ENCODE measurements around the gene SEPTIN5.
"Not testable (repeated sequence)": the region's sequence is repeated elsewhere in the genome, so short reads cannot be mapped to it uniquely, and the experiment has no call there.

SEPTIN5 gene

GRCh38 chr22:19680911-19681862 lies 33.1 kb upstream of the SEPTIN5 start:
- no peak for DNase-seq (ENCODE audit: low read depth in 2 of 2)

DNA sequence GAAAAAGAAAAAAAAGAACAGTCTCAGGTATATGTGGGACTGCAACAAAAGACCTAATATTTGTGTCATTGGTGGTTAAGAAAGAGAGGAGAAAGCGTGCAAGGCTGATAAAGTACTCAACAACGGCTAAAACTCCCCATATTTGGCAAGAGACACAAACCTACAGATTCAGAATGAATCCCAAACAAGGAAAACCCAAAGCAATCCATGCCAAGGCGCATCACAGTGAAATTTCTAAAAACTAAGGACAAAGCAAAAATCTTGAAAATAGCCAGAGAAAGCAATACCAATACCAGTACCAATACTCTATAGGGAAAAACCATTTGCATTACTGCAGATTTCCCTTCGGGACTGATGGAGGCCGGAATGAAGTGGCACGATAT lies 32.4 kb upstream of the SEPTIN5 start:
- DNase-seq (ENCODE audit: low read depth in 2 of 2), result no peak

DNA sequence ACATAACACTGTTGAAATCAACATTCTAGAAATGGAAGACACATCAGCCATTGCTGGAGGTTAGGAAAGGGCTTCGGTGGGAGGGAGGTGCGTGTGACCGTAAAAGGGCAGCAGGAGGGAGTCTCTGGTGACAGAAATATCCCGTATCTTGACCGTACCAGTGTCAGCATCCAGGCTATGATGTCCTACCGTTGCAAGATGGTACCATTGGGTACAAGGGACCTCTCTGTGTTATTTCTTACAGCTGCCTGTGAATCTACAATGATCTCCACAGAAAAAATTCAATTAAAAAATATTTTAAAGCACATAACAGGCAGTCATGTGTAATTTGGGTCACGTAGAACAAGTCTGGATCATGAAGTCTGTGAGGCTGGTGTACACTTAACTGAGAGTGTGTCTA lies 27.4 kb upstream of the SEPTIN5 start:
- no peak for DNase-seq (ENCODE audit: low read depth in 2 of 2)

GRCh38 chr22:19687561-19688300 lies 26.6 kb upstream of the SEPTIN5 start:
- DNase-seq (ENCODE audit: low read depth in 2 of 2), result no peak

GRCh38 chr22:19688301-19689290 lies 25.7 kb upstream of the SEPTIN5 start:
- DNase-seq (ENCODE audit: low read depth in 2 of 2), result no peak

- no peak for DNase-seq (ENCODE audit: low read depth in 2 of 2)
Observed at GRCh38 chr22:19689408-19689807, 24.9 kb upstream of the SEPTIN5 start.

- no peak for DNase-seq (ENCODE audit: low read depth in 2 of 2)
Observed at GRCh38 chr22:19691007-19691720, 23.1 kb upstream of the SEPTIN5 start.

DNA sequence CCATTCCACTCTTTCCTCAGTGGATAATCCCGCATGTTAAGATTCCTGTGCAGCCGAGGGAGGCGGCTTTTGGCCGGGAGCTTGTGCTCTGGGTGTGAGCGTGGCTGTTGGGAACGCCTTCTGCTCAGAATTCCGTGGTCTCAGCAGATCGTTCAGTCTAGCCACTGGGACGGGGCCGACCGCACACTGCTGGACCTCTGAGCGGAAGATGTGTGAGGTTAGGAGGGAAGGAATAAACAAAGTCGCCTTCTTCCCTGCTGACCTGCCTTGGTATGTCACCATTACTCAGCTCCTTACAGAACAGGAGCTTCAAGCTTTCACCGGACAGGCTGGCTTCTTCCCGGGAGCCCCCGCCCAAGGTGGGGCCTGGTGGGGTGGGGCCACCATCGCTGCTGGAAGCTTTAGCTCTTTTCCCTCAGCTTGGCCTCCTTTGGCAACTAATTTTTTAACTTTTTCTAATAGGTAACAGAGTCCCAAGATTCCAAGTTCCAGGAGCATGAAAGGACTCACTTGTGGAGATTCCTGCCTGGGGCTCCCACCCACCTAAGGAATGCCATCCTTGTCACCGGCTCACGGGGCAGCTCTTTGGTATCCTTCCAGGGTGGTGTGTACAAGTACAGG lies 22.5 kb upstream of the SEPTIN5 start:
- DNase-seq (ENCODE audit: low read depth in 2 of 2), result no peak

- DNase-seq (ENCODE audit: low read depth in 2 of 2), result no peak
Observed at GRCh38 chr22:19693581-19693980, 20.7 kb upstream of the SEPTIN5 start.

DNA sequence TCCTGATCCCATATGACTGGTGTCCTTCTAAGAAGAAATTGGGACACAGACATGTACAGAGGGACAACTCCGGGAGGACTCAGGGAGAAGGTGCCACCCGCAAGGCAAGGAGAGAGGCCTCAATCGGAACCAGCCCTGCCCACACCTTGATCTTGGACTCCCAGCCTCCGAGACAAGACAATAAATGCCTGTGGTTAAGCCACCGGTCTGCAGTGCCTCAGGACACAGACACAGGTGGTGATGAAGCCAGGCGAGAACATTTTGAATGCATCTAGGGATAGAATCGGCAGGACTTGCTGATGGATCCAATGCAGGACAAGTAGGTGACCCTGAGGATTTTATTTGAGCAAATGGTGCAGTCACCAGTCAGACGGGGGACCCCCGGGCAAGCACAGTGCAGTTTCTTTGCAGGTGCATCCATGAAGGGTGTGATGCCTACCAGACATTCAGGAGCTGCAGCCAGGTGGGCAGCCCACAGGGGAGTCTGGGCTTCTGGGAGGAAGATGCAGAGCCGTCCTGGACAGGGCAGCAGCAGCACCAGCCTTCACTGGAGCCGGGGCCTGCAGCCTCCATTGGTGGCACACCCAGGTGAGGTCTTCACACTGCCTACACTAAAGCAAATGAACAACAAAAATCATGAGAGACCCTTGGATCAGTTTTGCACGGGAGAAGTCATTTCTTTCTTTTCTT lies 20.2 kb upstream of the SEPTIN5 start:
- DNase-seq (ENCODE audit: low read depth in 2 of 2), result no peak

- no peak for DNase-seq (ENCODE audit: low read depth in 2 of 2)
Observed at GRCh38 chr22:19694696-19695095, 19.6 kb upstream of the SEPTIN5 start.

DNA sequence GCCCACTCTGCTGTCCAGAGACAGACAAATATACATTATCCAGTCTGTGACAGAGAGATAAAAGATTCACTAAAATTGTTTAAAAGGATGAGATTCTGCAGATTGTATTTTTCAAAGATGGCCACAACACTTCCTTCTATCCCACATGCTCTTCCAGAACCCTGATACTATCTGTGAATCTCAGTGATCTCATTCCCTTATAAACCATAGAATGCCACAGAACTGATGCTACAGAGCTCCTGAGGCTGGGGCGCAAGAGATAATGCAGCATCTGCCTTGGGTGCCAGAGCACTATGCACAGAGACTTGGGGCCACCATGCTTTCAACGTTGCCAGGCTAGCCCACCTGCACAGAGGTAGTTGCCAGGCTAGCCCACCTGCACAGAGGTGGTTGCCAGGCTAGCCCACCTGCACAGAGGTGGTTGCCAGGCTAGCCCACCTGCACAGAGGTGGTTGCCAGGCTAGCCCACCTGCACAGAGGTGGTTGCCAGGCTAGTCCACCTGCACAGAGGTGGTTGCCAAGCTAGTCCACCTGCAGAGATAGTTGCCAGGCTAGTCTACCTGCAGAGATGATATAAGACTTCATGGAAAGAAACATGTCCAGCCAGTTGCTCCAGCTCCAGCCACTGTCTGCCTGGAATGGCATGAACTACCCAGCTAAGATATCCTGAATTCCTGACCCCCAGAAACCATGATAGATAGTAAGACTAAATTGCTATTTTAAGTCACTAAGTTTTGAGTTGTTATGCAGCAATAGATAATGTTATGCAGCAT lies 17.6 kb upstream of the SEPTIN5 start:
- no peak for DNase-seq (ENCODE audit: low read depth in 2 of 2)

GRCh38 chr22:19697871-19698270 lies 16.4 kb upstream of the SEPTIN5 start:
- not testable (repeated sequence) for DNase-seq (ENCODE audit: low read depth in 2 of 2)

DNA sequence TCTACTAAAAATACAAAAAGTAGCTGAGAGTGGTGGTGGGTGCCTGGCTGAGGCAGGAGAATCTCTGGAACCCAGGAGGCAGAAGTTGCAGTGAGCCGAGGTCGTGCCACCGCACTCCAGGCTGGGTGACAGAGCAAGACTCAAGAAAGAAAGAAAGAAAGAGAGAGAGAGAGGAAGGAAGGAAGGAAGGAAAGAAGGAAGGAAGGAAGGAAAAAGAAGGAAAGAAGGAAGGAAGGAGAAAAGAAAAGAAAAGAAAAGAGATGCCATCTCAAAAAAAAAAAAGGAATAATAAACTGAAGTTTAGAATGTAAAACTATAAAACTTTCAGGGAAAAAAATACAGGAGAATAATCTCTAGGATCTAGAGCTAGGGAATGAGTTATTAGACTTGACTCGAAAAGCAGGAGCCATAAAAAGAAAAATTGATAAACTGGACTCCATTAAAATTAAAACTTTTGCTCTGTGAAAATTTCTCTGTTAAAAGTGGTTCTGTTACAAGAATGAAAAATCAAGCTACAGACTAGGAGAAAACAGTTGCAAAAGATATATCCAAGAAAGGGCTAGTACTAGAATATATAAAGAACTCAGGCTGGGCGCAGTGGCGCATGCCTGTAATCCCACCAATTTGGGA lies 13.4 kb upstream of the SEPTIN5 start:
- no peak for DNase-seq (ENCODE audit: low read depth in 2 of 2)

- no peak for DNase-seq (ENCODE audit: low read depth in 2 of 2)
Observed at GRCh38 chr22:19701420-19702145, 12.7 kb upstream of the SEPTIN5 start.

DNA sequence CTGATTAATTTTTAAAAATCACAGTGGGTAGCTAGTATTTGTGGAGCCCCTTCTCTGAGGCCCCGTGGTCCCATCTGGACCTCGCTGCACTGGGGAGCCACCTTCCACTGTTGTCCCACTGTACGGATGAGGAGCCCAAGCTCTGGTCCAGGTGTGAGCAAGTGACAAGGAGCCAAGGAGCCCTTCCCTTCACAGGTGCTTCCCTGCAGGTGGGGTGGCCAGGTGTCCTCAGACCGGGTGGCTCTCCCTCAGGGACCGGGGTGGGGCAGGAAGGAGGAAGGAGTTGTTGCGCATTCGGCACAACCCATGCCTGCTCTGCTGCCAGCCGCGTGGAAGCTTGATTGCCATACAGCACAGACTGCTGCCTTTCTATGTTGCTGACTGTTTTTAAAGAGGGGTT lies 10.4 kb upstream of the SEPTIN5 start:
- no peak for DNase-seq (ENCODE audit: low read depth in 2 of 2)

GRCh38 chr22:19704355-19705015 lies 9.8 kb upstream of the SEPTIN5 start:
- no peak for DNase-seq (ENCODE audit: low read depth in 2 of 2)

Data from stimulated activated CD8-positive, alpha-beta memory T cell treated with anti-CD3 and anti-CD28 coated beads, Interleukin-7, amount 100 ng/mL, for 1 hour (primary cell).